Subcutaneous adipose tissue (tissue), 4 donors: ENCODE results near the gene ASB6. TPM values are rescaled to one million over a fixed set of nuclear protein-coding genes. Genes with fewer than 3 reads are reported as not detected.

Experiments
- CTCF ChIP-seq: fragments of 450-650 bp; IDR thresholded peaks from one replicate; pipeline ENCODE4 v1.5.1; 2016; ENCODE audit warnings: low read depth, mild to moderate bottlenecking, control low read depth, antibody characterized with exemption, moderate library complexity
- total RNA-seq, 4 donors: library from RNA; depleted of rRNA; stranded (reverse); fragments of >200 nt; gene quantifications; one replicate each; pipeline ENCODE4 v1.1.0, GENCODE V29; 2016

Gene ASB6
- total RNA-seq, 4 donors from 2014 or later = 8.8 to 15.6 (median 10.1) TPM

DNA sequence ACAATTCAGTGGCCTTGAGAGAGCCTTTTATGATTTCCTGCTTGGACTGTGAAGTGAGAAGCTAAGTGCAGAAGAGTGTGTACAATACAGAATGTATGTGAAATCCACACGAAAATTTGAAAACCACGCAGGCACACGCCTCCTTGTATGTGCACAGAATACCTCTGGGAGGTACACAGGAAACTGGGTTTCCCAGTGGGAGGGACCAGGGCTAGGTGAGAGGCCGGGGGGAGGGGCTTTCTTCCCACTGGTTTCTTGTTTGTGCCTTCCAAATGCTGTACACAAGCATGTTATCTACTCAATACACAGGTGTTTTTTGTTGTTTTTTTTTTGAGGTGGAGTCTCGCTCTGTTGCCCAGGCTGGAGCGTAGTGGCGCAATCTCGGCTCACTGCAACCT lies 37.2 kb downstream of the ASB6 start:
- TF ChIP-seq CTCF = no peak

GRCh38 chr9:129604056-129604765 lies 37.7 kb downstream of the ASB6 start:
- TF ChIP-seq CTCF = no peak

DNA sequence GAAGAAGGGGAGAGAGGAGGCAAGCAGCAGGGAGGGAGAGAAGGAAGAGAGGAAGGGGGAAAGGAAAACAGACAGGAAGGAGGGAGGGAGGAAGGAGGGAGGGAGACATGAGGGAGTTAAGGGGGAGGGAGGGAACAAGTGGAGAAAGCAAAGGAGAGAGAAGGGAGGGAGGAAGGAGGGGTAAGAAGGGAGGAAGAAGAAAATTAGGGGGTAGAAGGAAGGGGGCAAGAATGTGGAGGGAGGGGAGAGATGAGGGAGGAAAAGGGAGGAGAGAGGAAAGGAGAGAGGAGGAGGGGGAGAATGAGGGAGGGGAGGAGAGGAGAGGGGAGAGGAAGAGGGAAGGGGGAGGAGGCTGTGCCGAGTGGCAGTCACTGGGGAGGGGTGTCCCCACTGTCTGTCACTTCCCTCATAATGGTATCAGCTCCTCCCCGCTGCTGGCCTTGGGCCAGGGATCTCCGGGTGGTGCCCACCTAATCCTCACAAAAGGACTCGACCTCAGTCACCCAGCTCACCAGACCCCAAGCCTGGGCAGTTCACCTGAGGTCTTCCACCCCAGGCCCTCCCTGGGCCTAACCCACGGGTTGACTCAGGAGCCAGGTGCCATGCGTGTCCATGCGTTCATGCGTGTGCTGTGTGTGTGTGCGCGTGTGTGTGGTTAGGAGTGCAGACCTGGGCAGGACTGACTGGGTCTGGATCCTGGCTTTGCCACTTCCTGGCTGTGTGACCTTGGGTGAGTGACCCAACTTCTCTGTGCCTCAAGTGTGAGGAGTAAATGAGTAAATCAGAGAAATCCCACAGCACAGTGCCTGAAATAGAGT lies 39.1 kb downstream of the ASB6 start:
- TF ChIP-seq CTCF = no peak

- TF ChIP-seq CTCF = no peak
Observed at GRCh38 chr9:129601082-129601674, 40.8 kb downstream of the ASB6 start.

DNA sequence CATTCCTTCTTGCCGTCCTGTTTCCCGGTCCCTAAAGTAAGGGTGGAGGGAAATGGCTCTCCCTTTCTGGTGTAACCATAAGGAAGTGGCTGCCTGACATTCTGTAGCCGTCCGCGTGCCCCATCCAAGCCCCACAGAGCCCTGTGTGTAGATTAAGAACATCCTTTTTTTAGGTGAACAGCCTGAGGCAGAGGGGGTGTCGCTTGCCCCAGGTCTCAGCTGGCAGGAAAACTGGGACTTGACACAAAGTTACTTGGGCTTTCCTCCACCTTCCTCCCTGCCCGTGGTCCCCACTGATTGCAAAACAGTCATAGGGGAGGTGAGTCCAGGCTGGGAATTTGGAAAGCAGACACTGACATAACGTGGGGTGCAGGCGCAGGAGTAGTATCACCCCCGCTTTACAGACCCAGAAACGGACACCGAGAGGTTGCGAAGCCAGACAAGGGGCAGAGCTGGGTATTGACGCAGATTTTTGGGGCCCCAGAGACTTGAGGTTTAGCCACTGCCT lies 43.8 kb downstream of the ASB6 start:
- no peak for TF ChIP-seq CTCF

DNA sequence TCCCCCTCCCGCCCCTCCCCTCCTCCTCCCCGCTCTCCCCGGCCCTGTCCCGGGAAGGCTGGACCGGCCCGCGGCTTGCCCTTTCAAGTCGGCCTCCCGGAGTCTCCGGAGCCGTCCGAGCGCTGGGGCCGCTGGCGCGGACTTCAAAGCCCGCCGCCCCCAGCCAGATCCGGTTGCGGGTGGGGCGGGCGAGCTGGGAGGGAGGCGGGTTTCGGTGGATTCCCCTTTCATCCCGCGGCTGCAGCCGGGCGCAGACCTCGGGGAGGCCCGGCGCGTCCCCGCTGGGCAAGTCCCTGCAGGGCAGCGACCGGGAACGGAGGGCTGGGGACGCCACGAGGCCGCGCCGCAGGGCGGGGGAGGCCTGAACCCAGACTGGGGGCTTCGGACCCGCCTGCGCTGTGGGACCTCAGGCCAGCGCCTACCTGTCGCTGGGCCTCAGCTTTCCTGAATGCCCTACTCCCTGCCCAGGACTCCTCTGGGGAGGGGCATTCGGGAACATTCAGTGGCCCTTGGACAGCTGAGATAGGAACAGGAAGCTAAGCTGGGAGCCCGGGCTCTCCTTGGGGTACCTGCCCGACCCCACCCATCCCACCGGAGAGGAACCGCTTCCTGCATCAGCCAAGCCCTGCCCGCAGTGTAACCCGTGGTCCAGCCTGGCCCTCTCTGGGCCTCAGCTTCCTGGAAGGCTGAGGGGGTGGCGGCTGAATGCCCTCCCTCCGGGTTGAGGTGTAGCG lies 44.4 kb downstream of the ASB6 start:
- TF ChIP-seq CTCF = no peak
